ENCODE measurements around the gene ZNF814. TPM values are rescaled to one million over a fixed set of nuclear protein-coding genes. Genes with fewer than 3 reads are reported as not detected.

The ZNF814 gene
- total RNA-seq, 1 donor from 2014 or later = 34.7 TPM

DNA sequence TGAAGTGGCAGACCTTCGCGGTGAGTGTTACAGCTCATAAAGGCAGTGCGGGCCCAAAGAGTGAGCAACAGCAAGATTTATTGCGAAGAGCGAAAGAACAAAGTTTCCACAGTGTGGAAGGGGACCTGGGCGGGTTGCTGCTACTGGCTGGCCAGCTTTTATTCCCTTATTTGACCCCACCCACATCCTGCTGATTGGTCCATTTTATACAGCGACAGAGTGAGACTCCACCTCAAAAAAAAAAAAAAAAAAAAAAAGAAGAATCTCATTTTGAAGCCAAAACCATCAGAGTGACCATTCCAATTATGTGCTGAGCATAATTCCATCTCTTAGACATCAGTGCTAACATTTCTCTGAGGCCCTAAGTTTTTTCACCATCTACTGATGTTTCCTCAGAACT is 72.2 kb downstream of the ZNF814 start:
- DNase-seq (ENCODE audit: low read depth) = no peak

DNA sequence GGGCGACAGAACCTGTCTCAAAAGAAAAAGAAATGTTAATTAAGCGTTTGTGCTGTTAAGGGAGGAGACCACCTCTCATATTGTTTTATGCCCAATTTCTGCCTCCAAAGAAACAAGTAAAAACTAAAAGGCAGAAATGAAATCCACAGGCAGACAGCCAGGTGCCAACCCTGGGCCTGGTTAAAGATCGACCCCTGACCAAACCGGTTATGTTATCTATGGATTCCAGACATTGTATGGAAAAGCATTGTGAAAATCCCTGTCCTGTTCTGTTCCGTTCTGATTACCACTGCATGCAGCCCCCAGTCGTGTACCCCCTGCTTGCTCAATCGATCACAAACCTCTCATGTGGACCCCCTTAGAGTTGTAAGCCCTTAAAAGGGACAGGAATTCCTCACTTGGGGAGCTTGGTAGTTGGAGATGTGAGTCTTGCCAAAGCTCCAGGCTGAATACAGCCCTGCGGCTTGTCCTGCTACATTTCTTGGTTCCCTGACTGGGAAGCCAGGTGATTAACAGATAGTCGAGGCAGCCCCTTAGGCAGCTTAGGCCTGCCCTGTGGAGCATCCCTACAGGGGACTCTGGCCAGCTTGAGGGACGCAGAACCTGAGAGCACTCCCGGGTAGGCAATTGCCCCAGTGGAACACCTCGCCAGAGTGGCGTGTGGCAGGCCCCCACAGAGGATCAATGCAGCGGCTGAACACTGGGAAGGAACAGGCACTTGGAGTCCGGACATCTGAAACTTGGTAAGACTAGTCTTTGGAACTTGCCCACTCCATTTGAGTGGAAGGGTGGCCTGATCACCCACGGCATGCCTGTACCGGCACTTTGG is 73.4 kb downstream of the ZNF814 start:
- Histone ChIP-seq H3K9ac (ENCODE audit: low read length) (peak overlapping the region; percentile 89), H3K27ac (ENCODE audit: low read depth, low read length) (no peak overlapping the region), H4K20me1 (ENCODE audit: insufficient read depth, low read length) (peaks cover 1% of the 10 kb centered on the region), H3K4me3 (ENCODE audit: insufficient read depth, low read depth, low read length) (peak overlapping the region; percentile 85), H2AFZ (ENCODE audit: low read depth, low read length) (peak overlapping the region; percentile 76), H3K9me3 (ENCODE audit: insufficient read depth, low read depth, low read length) (no peaks in the 10 kb centered on the region), H3K4me2 (ENCODE audit: low read length) (peak overlapping the region; percentile 87), H3K79me2 (ENCODE audit: insufficient read depth, low read length) (peaks cover 30% of the 10 kb centered on the region), H3K36me3 (ENCODE audit: insufficient read depth, low read length) (no peaks in the 10 kb centered on the region), H3K4me1 (ENCODE audit: insufficient read depth, low read length) (peaks cover 4% of the 10 kb centered on the region), H3K27me3 (ENCODE audit: insufficient read depth, low read length) (no peaks in the 10 kb centered on the region)
- H3K4me3 Mint-ChIP-seq (ENCODE audit: unreplicated experiment) = peak overlapping the region; percentile 97
- FAIRE-seq (no peak), DNase-seq (ENCODE audit: low read depth) (no peak)
- peaks cover 8% of the 10 kb centered on the region for H3K36me3 Mint-ChIP-seq (ENCODE audit: low read depth, unreplicated experiment)
- peaks cover 13% of the 10 kb centered on the region for H3K4me1 Mint-ChIP-seq (ENCODE audit: low read depth, unreplicated experiment)
- TF ChIP-seq EZH2 (IDR thresholded peaks at IDR 0.05; ENCODE audit: insufficient read depth, low read length) (no peak), CTCF (IDR thresholded peaks at IDR 0.05; ENCODE audit: insufficient read depth, low read depth, low read length) (no peak)
- H3K27me3 Mint-ChIP-seq (ENCODE audit: low read depth, unreplicated experiment) = no peaks in the 10 kb centered on the region
- no peak overlapping the region for H3K27ac Mint-ChIP-seq (ENCODE audit: unreplicated experiment)
- no peaks in the 10 kb centered on the region for H3K9me3 Mint-ChIP-seq (ENCODE audit: unreplicated experiment)

More for the DNA sequence above, 72.2 kb downstream of the ZNF814 start:
- Mint-ChIP-seq H3K4me3 (ENCODE audit: unreplicated experiment) (no peak overlapping the region), H3K27ac (ENCODE audit: unreplicated experiment) (peak overlapping the region; percentile 55), H3K9me3 (ENCODE audit: unreplicated experiment) (no peaks in the 10 kb centered on the region), H3K4me1 (ENCODE audit: low read depth, unreplicated experiment) (peaks cover 21% of the 10 kb centered on the region), H3K36me3 (ENCODE audit: low read depth, unreplicated experiment) (peaks cover 9% of the 10 kb centered on the region), H3K27me3 (ENCODE audit: low read depth, unreplicated experiment) (no peaks in the 10 kb centered on the region)
- H3K9me3 ChIP-seq (ENCODE audit: insufficient read depth, low read depth, low read length) = no peaks in the 10 kb centered on the region
- peaks cover 41% of the 10 kb centered on the region for H3K79me2 ChIP-seq (ENCODE audit: insufficient read depth, low read length)
- peaks cover 2% of the 10 kb centered on the region for H3K36me3 ChIP-seq (ENCODE audit: insufficient read depth, low read length)
- H2AFZ ChIP-seq (ENCODE audit: low read depth, low read length) = no peak overlapping the region
- no peaks in the 10 kb centered on the region for H3K27me3 ChIP-seq (ENCODE audit: insufficient read depth, low read length)
- H4K20me1 ChIP-seq (ENCODE audit: insufficient read depth, low read length) = peaks cover 7% of the 10 kb centered on the region
- no peak overlapping the region for H3K4me2 ChIP-seq (ENCODE audit: low read length)
- no peak overlapping the region for H3K4me3 ChIP-seq (ENCODE audit: insufficient read depth, low read depth, low read length)
- H3K9ac ChIP-seq (ENCODE audit: low read length) = no peak overlapping the region
- H3K4me1 ChIP-seq (ENCODE audit: insufficient read depth, low read length) = peaks cover 8% of the 10 kb centered on the region
- TF ChIP-seq EZH2 (IDR thresholded peaks at IDR 0.05; ENCODE audit: insufficient read depth, low read length) (no peak), CTCF (IDR thresholded peaks at IDR 0.05; ENCODE audit: insufficient read depth, low read depth, low read length) (no peak)
- no peak overlapping the region for H3K27ac ChIP-seq (ENCODE audit: low read depth, low read length)
- no peak for FAIRE-seq
